ENCODE data around the gene PDLIM1. TPM values are rescaled to one million over a fixed set of nuclear protein-coding genes. Genes with fewer than 3 reads are reported as not detected.

The PDLIM1 gene
- total and polyA plus RNA-seq, 9 of the 15 experiments (the other 6 are each of a cell fraction or from before 2014, with no cell fraction given), result 19.8 to 164 (median 39.1) TPM

DNA sequence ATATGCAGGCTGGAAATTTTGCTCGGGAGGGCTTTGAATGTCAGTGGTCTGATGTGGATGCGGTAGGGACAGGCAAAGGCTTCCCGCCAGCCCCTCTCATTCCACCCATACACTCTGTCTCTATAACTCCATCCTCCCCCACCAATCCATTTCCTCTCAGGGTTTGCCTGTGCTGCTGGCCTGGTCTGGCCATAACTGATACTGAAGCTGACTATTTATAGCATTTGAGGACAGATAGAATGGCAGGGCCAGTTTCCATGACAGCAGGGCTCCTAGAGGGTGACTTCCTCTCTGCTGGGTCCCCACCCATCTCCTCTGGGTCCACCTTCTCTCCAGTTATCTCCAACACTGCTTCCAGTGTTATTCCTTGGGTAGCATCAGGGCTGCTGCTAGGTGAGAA is 6.6 kb upstream of the PDLIM1 start (continued):
- TF ChIP-seq, protein P1, sequence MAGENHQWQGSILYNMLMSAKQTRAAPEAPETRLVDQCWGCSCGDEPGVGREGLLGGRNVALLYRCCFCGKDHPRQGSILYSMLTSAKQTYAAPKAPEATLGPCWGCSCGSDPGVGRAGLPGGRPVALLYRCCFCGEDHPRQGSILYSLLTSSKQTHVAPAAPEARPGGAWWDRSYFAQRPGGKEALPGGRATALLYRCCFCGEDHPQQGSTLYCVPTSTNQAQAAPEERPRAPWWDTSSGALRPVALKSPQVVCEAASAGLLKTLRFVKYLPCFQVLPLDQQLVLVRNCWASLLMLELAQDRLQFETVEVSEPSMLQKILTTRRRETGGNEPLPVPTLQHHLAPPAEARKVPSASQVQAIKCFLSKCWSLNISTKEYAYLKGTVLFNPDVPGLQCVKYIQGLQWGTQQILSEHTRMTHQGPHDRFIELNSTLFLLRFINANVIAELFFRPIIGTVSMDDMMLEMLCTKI (IDR thresholded peaks at IDR 0.05; ENCODE audit: partially characterized antibody), result no peak
- TF ChIP-seq STAT5A (IDR thresholded peaks at IDR 0.05; ENCODE audit: borderline replicate concordance, low read length) (peak; percentile 40; the same call in 1 of the 2 replicates), FOXK2 (conservative IDR thresholded peaks at IDR 0.05 in 1 of 2, IDR thresholded peaks at IDR 0.05 in 1 of 2; ENCODE audit: low read depth in 2 of 2) (no peak), GATAD2B (IDR thresholded peaks at IDR 0.05; ENCODE audit: borderline replicate concordance) (no peak), ARID1B (IDR thresholded peaks at IDR 0.05) (peak; percentile 90), MCM2 (IDR thresholded peaks at IDR 0.05; ENCODE audit: low read depth) (no peak), FIP1L1 (IDR thresholded peaks at IDR 0.05; ENCODE audit: low read depth, low read length, poor library complexity, severe bottlenecking) (no peak), CBFA2T2 (conservative IDR thresholded peaks at IDR 0.05) (peak; percentile 76), TCF7 (IDR thresholded peaks at IDR 0.05; ENCODE audit: borderline replicate concordance) (no peak), BDP1 (IDR thresholded peaks at IDR 0.05; ENCODE audit: insufficient read depth, insufficient read length) (no peak)
- TF ChIP-seq, protein P2, sequence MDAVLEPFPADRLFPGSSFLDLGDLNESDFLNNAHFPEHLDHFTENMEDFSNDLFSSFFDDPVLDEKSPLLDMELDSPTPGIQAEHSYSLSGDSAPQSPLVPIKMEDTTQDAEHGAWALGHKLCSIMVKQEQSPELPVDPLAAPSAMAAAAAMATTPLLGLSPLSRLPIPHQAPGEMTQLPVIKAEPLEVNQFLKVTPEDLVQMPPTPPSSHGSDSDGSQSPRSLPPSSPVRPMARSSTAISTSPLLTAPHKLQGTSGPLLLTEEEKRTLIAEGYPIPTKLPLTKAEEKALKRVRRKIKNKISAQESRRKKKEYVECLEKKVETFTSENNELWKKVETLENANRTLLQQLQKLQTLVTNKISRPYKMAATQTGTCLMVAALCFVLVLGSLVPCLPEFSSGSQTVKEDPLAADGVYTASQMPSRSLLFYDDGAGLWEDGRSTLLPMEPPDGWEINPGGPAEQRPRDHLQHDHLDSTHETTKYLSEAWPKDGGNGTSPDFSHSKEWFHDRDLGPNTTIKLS (IDR thresholded peaks at IDR 0.05; ENCODE audit: borderline replicate concordance, low read depth), result no peak
- TF ChIP-seq, protein P3, sequence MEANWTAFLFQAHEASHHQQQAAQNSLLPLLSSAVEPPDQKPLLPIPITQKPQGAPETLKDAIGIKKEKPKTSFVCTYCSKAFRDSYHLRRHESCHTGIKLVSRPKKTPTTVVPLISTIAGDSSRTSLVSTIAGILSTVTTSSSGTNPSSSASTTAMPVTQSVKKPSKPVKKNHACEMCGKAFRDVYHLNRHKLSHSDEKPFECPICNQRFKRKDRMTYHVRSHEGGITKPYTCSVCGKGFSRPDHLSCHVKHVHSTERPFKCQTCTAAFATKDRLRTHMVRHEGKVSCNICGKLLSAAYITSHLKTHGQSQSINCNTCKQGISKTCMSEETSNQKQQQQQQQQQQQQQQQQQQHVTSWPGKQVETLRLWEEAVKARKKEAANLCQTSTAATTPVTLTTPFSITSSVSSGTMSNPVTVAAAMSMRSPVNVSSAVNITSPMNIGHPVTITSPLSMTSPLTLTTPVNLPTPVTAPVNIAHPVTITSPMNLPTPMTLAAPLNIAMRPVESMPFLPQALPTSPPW (CRISPR knock-in tag; IDR thresholded peaks at IDR 0.05), result peak; percentile 25; the same call in 1 of the 2 replicates
- TF ChIP-seq, protein P4, sequence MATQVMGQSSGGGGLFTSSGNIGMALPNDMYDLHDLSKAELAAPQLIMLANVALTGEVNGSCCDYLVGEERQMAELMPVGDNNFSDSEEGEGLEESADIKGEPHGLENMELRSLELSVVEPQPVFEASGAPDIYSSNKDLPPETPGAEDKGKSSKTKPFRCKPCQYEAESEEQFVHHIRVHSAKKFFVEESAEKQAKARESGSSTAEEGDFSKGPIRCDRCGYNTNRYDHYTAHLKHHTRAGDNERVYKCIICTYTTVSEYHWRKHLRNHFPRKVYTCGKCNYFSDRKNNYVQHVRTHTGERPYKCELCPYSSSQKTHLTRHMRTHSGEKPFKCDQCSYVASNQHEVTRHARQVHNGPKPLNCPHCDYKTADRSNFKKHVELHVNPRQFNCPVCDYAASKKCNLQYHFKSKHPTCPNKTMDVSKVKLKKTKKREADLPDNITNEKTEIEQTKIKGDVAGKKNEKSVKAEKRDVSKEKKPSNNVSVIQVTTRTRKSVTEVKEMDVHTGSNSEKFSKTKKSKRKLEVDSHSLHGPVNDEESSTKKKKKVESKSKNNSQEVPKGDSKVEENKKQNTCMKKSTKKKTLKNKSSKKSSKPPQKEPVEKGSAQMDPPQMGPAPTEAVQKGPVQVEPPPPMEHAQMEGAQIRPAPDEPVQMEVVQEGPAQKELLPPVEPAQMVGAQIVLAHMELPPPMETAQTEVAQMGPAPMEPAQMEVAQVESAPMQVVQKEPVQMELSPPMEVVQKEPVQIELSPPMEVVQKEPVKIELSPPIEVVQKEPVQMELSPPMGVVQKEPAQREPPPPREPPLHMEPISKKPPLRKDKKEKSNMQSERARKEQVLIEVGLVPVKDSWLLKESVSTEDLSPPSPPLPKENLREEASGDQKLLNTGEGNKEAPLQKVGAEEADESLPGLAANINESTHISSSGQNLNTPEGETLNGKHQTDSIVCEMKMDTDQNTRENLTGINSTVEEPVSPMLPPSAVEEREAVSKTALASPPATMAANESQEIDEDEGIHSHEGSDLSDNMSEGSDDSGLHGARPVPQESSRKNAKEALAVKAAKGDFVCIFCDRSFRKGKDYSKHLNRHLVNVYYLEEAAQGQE (IDR thresholded peaks at IDR 0.05; ENCODE audit: borderline replicate concordance), result peak; percentile 58
- TF ChIP-seq, protein P4 (CRISPR knock-in tag; IDR thresholded peaks at IDR 0.05; ENCODE audit: low read depth), result no peak
- TF ChIP-seq, protein P5, sequence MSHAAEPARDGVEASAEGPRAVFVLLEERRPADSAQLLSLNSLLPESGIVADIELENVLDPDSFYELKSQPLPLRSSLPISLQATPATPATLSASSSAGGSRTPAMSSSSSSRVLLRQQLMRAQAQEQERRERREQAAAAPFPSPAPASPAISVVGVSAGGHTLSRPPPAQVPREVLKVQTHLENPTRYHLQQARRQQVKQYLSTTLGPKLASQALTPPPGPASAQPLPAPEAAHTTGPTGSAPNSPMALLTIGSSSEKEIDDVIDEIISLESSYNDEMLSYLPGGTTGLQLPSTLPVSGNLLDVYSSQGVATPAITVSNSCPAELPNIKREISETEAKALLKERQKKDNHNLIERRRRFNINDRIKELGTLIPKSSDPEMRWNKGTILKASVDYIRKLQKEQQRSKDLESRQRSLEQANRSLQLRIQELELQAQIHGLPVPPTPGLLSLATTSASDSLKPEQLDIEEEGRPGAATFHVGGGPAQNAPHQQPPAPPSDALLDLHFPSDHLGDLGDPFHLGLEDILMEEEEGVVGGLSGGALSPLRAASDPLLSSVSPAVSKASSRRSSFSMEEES (CRISPR knock-in tag; IDR thresholded peaks at IDR 0.05), result no peak

Data from K562 (cell line).